ENCODE results near the gene AURKA. TPM values are rescaled to one million over a fixed set of nuclear protein-coding genes. Genes with fewer than 3 reads are reported as not detected.

AURKA gene
- total and polyA plus RNA-seq, 8 donors, result 0.45 to 27.7 (median 6.9) TPM

- Histone ChIP-seq H3K27me3 (no peaks in the 10 kb centered on the region), H3K4me3 (no peak overlapping the region), H3K4me1 (no peaks in the 10 kb centered on the region), H3K36me3 (peaks cover 9 to 58% (median 28%) of the 10 kb centered on the region in 4 donors), H3K27ac (no peak overlapping the region), H3K9me3 (no peaks in the 10 kb centered on the region)
- WGBS, 5 donors, result 62 to 81% (median 73%) methylated on average over 1 of the region's 1 CpG
- intact Hi-C loops (cut with DNase I; ENCODE audit: low total_unique reads), result no loop called here
- TF ChIP-seq POLR2A (IDR thresholded peaks at IDR 0.05), result no peak
- TF ChIP-seq EP300 (IDR thresholded peaks at IDR 0.05), result no peak
- no peak for TF ChIP-seq CTCF (IDR thresholded peaks at IDR 0.05)
- no peak for DNase-seq
Measured at GRCh38 chr20:56372850-56373249, 19.2 kb downstream of the AURKA start.

GRCh38 chr20:56371977-56372376 is 20.0 kb downstream of the AURKA start:
- WGBS, 5 donors, result 81 to 92% (median 91%) methylated on average over 11 of the region's 11 CpGs

GRCh38 chr20:56369179-56369578 is 22.8 kb downstream of the AURKA start:
- Histone ChIP-seq H3K9me3 (no peaks in the 10 kb centered on the region), H3K27me3 (no peaks in the 10 kb centered on the region), H3K4me3 (no peak overlapping the region), H3K4me1 (no peaks in the 10 kb centered on the region), H3K27ac (no peak overlapping the region), H3K36me3 (peaks cover 33 to 89% (median 63%) of the 10 kb centered on the region in 4 donors)
- DNase-seq, result no peak
- intact Hi-C loops (cut with DNase I; ENCODE audit: low total_unique reads), result no loop called here
- WGBS, 5 donors, result 81 to 92% (median 88%) methylated on average over 4 of the region's 4 CpGs
- TF ChIP-seq POLR2A (IDR thresholded peaks at IDR 0.05), result no peak
- no peak for TF ChIP-seq CTCF (IDR thresholded peaks at IDR 0.05)
- no peak for TF ChIP-seq EP300 (IDR thresholded peaks at IDR 0.05)
- TF ChIP-seq POLR2AphosphoS5 (IDR thresholded peaks at IDR 0.05), result no peak

More at GRCh38 chr20:56371977-56372376, 20.0 kb downstream of the AURKA start:
- Histone ChIP-seq H3K4me1 (no peaks in the 10 kb centered on the region), H3K27ac (no peak overlapping the region), H3K4me3 (no peak overlapping the region), H3K9me3 (no peaks in the 10 kb centered on the region), H3K36me3 (peaks cover 16 to 62% (median 37%) of the 10 kb centered on the region in 4 donors), H3K27me3 (no peaks in the 10 kb centered on the region)
- no peak for DNase-seq
- intact Hi-C loops (cut with DNase I; ENCODE audit: low total_unique reads), result no loop called here
- TF ChIP-seq EP300 (IDR thresholded peaks at IDR 0.05), result no peak
- TF ChIP-seq POLR2AphosphoS5 (IDR thresholded peaks at IDR 0.05), result no peak
- no peak for TF ChIP-seq POLR2A (IDR thresholded peaks at IDR 0.05)
- TF ChIP-seq CTCF (IDR thresholded peaks at IDR 0.05), result no peak

GRCh38 chr20:56368351-56369134 is 23.5 kb downstream of the AURKA start:
- no peak for DNase-seq
- no peak overlapping the region for H3K27ac ChIP-seq
- peaks cover 0 to 2% (median 0%) of the 10 kb centered on the region in 4 donors for H3K4me1 ChIP-seq
- no peak overlapping the region for H3K4me3 ChIP-seq
- intact Hi-C loops (cut with DNase I; ENCODE audit: low total_unique reads), result no loop called here
- H3K36me3 ChIP-seq, result peaks cover 33 to 90% (median 63%) of the 10 kb centered on the region in 4 donors
- 76 to 81% (median 78%) methylated on average over 6 of the region's 6 CpGs for WGBS, 5 donors
- no peaks in the 10 kb centered on the region for H3K9me3 ChIP-seq
- TF ChIP-seq POLR2A (IDR thresholded peaks at IDR 0.05) (no peak), EP300 (IDR thresholded peaks at IDR 0.05) (no peak), POLR2AphosphoS5 (IDR thresholded peaks at IDR 0.05) (no peak), CTCF (IDR thresholded peaks at IDR 0.05) (no peak)
- no peaks in the 10 kb centered on the region for H3K27me3 ChIP-seq
